NK-92 (cell line): ENCODE results near the gene GOLGA3.
"Not testable (repeated sequence)": the region's sequence is repeated elsewhere in the genome, so short reads cannot be mapped to it uniquely, and the experiment has no call there.

Experiments used
- DNase-seq: peaks from one replicate; lab custom pipeline; 2025; ENCODE audit not compliant: unreplicated experiment; lab: John Stamatoyannopoulos, UW

The GOLGA3 gene

DNA sequence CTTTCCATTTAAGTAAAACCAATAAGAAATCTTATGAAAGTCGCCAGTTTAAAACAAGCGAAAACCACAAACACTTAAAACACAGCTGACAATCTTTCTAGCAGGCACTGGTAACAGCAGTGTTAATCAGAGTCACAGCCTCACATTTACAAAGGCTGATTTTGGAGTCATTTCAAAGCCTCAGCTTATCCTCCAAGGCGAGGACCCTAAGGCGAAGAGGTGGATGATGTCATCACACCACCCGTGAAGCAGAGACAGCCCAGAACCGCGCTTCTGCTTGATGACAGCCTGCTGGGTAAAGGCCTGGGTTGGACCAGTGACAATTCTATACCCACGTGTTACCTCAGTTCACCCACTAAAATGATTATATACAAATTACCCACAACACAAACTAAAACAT is 10.1 kb downstream of the GOLGA3 start:
- DNase-seq = no peak

DNA sequence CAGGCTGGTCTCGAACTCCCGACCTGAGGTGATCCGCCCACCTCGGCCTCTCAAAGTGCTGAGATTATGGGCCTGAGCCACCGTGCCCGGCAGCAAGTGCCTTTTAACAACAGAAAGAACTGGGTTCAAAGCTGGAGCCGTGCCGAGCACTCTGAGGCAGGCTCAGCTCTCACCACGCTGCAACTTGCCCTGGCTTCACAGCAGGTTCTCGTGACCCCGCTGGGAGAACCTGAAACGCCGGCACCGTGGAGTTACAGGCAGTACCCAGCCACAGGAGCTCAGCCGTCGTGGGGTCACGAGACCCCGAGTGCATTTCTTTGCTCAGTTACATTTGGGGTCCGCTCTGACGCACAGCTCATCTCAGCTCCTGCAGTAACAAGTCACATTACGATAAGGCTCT is 14.4 kb downstream of the GOLGA3 start:
- DNase-seq = no peak

GRCh38 chr12:132813443-132813842 is 15.2 kb downstream of the GOLGA3 start:
- no peak for DNase-seq

DNA sequence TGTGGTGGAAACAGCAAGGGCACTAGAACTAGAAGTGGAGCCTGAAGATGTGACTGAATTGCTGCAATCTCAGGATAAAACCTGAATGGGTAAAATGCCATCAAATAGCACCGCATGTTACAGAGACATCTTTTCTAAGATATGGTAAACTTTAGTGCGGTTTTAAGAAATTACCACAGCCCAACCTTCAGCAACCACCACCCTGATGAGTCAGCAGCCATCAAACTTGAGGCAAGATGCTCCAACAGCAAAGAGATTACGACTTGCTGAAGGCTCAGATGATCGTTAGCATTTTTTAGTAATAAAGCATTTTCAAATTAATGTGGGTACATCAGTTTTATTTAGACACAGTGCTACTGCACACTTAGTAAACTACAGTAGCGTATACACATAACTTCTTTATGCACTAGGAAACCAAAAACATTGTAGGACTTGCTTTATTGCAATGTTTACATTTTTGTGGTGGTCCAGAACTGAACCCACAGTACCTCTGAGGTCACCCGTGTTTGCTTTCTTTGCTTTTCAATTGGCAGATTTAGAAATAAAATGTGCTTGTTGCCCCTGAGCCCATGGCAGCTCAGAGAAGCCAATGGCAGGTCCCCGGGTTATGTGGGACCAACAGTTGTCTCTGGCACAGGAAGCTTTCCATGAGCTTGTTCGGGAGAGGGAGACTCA is 15.9 kb downstream of the GOLGA3 start:
- DNase-seq = no peak

GRCh38 chr12:132809391-132809790 is 19.3 kb downstream of the GOLGA3 start:
- DNase-seq = not testable (repeated sequence)

GRCh38 chr12:132807295-132808092 is 21.2 kb downstream of the GOLGA3 start:
- DNase-seq = no peak

DNA sequence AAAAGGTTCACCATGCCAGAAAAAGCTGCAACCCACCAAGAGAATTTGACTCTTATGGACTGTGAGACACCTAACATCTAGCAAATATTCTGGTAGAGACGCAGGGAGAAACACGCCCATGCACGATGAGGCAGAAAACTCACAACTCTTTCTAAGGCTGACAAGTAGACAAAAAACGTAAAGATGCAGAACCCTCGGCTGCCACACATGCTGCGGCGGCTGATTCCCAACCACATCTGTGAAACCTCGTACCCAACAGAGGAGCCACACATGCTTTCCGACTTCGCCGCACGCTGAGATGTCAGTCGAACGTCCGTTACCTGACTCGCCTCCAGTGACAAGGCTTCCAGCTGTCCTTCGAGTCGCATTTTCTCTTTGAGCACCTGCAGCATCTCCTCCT is 21.8 kb downstream of the GOLGA3 start:
- no peak for DNase-seq

DNA sequence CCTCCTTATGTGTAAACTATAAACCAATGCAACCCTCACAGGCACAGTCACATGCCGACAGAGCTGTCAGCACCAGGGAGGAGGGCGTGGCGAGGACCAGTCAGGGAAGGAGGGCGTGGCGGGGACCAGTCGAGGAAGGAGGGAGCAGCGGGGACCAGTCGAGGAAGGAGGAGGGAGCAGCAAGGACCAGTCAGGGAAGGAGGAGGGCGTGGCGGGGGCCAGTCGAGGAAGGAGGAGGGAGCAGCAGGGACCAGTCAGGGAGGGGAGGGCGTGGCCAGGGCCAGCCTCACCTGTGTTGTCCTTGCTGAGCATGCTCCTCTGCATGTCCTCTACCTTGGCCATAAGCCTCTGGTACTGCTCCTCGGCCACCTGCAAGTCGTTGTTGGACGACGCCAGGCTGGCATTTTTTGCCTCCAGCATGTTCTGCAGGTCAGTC is 24.2 kb downstream of the GOLGA3 start:
- DNase-seq = no peak

- DNase-seq = no peak
These were observed 24.8 kb downstream of the GOLGA3 start for GRCh38 chr12:132803888-132804287.

GRCh38 chr12:132803125-132803524 is 25.5 kb downstream of the GOLGA3 start:
- DNase-seq = no peak

DNA sequence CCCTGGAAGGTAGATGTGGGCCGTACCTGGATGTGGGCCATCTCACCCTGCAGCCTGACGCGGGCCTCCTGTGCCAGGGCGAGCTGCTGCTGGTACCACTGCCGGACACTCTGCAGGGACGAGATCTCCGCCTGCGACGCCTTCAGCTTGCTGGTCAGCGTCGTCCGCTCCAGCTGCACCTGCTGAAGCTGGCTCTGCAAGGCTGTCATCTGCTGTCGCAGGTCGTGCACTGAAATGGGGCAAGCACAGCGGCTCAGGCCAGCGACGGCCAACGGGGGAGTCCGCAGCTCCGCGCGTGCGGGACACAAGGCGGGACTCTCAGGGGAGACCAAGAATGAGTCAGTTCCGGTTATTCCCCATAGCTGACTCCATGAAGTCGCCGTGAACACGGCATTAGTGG is 26.9 kb downstream of the GOLGA3 start:
- no peak for DNase-seq

DNA sequence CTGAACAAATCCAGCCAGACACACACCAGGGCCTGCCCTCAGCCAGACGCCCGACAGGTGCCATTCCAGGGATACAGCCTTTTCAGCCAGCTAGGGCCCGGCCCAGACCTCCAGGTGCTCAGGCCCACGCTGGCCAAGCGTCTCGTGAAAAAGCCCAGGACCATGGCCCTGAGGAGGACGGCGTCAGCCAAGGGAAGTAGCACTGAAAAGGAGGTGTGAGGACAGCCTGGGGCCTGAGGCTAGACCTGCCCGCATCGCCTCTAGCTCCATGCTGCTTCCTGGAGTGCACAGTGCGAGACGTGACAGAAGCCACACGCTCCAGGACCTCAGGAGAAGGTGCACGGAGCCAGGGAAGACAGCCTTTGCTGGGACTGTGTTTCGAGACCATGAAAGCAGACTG is 29.8 kb downstream of the GOLGA3 start:
- no peak for DNase-seq

DNA sequence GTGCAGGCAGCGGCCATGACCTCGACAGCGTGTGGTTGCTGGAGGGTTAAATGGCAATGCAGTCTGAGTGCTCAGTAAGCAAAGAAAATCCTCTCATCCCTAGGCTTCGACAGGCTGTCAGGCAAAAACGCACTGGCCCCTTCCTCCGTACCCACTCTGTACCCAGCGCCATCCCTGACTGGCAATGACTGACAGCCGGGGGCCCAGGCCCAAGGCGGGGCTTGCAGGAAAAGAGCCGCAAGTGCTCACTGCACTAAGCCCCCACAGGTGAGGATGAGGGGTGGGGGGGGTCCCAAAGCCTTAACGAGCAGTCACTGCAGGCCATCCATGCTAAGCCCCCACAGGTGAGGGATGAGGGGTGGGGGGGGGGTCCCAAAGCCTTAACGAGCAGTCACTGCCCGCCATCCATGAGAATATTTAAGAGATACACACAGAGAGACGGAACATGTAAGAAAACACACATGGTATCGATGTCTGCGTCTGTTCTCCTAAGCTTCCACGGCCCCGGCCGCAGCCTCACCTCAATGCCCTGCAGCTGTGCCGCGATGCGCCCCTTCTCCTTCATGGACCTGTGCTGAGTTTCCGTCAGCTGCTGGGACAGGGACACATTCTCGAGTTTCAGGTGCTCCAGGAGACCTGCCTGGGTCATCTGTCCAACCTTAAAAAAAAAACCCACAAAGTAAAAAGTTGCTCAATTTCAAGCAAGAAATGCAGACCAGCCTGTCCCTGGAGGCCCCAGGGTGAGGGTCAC is 30.7 kb downstream of the GOLGA3 start:
- no peak for DNase-seq

- DNase-seq = no peak
These were observed 32.8 kb downstream of the GOLGA3 start for GRCh38 chr12:132795847-132796246.

DNA sequence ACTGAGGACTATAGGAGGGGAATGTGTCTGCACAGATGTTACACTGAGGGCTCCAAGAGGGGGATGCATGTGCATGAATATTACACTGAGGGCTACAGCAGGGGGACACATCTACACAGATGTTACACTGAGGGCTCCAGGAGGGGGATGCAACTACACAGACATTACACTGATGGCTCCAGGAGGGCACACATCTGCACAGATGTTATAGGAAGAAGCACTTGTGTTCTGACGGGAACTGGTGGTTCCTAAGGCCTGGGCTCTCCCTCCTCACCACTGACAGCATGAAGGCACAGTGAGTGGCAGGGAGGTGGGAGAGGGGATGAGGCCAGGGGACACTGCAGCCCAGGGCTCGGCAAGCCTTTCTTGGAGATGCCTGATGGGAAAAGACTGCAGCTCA is 36.7 kb downstream of the GOLGA3 start:
- DNase-seq = not testable (repeated sequence)

- no peak for DNase-seq
These were observed 39.6 kb downstream of the GOLGA3 start for GRCh38 chr12:132789099-132789471.

DNA sequence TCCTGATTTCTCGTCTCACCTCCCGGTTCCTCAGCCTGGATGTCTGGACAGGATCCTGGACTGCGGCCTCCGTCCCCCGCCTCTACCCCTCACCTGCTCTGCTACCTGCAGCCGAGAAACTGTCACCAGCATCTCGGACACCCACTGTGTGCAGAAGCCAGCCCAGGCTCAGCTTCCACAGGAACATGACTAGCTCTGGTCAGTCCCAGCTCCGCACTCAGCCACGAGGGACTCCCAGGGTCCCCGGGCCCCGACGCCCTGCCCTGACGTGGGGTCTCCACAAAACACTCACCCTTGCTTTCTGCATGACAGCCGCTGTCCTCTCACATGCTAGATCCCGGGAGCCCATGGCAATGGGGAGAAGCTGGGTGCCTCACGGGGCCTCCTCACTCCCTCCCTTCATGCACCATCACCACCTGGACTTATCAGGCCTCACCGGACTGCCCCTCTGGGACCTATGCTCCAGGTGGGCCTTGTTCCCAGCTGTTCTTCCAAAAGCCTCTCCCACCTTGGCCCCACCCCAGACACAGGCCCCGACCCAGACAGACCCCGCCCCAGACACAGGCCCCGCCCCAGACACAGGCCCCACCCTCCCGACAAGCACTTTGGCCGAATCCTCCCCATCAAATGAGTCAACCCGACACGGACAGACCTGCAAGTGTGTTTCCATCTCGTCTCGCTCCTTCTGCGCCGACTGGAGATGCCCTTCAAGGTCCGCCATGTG is 40.1 kb downstream of the GOLGA3 start:
- no peak for DNase-seq

DNA sequence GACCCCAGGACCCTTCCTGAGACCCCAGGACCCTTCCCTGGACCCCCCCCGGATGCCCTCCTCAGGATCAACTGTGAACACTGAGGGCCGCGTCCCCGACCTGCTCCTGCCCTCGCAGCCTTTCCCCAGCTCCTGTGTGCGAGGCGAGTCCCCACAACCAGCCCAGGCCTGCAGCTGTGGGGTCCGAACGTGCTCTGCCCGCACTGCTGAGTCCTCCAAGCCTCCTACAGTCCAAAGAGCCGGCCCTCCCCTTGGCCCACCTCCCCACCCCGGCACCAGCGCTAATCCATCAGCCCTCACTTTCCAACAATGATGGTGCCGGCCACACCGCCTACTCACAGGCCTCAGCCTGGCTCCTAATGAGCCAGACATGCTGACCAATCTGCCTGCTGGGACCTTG is 40.8 kb downstream of the GOLGA3 start:
- no peak for DNase-seq

- DNase-seq = no peak
These were observed 42.5 kb downstream of the GOLGA3 start for GRCh38 chr12:132786192-132786591.

DNA sequence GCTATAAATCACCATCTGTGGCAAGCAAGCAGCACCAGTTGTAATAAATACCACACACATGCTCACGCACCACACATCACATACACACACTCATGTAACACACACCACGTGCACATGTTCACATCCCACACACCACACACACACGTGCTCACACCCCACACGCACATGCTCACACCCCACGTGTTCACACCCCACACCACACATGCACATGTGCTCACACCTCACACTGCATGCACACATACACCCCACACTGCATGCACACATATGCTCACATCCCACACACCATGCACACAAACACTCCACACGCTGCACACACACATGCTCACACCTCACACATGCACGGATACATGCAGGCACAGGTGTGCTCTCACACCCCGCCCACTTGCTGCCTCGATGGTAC is 44.1 kb downstream of the GOLGA3 start:
- DNase-seq = no peak

DNA sequence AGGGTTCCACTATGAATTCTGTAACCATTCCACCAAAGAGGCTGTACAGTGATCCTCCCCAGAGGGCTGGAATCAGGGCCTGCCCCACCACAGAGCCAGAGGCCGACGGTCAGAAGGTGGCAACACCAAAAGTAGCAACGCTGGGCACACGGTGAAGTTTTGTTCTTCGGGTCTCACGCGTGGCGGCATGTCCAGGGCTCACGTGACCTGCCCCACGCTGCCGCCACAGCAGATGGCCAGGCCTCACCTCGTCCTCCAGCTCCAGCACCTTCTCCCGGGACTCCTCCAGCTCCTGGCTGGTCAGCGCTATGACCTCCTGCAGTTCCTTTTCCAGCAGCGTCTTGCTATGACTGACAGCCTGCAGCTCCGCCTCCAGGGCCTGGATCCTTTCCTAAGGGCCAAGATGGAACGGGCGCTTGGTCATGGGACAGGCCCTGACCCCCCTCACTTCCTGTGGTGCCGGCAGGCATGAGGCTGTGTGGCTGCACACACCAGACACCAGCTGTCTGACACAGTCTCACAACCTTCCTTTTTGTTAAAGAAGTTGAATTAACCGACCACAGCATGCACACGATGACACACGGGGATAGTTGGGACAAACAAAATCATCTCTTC is 44.6 kb downstream of the GOLGA3 start:
- DNase-seq = no peak
